SK-N-DZ (cell line): ENCODE data around the gene EXOSC3. TPM values are rescaled to one million over a fixed set of nuclear protein-coding genes. Genes with fewer than 3 reads are reported as not detected.
"Not testable (repeated sequence)": the region's sequence is repeated elsewhere in the genome, so short reads cannot be mapped to it uniquely, and the experiment has no call there.

ENCODE experiments used
- DNase-seq: peaks from one replicate; pipeline ENCODE4 v3.0.0-alpha.2; 2015; ENCODE audit warnings: low spot score
- polyA plus RNA-seq, 2 experiments: library from polyadenylated mRNA; depleted of rRNA; stranded (reverse); fragments of >200 nt; gene quantifications; 2 replicates each; pipeline ENCODE4 v1.2.3, GENCODE V29; 2014

Gene EXOSC3
- 90.9 and 92.8 TPM in 2 replicates for polyA plus RNA-seq (2014; cell fraction: cytosol; rRNA removed)
- 70.6 and 89.9 TPM in 2 replicates for polyA plus RNA-seq (2014; cell fraction: nucleus; rRNA removed)

DNA sequence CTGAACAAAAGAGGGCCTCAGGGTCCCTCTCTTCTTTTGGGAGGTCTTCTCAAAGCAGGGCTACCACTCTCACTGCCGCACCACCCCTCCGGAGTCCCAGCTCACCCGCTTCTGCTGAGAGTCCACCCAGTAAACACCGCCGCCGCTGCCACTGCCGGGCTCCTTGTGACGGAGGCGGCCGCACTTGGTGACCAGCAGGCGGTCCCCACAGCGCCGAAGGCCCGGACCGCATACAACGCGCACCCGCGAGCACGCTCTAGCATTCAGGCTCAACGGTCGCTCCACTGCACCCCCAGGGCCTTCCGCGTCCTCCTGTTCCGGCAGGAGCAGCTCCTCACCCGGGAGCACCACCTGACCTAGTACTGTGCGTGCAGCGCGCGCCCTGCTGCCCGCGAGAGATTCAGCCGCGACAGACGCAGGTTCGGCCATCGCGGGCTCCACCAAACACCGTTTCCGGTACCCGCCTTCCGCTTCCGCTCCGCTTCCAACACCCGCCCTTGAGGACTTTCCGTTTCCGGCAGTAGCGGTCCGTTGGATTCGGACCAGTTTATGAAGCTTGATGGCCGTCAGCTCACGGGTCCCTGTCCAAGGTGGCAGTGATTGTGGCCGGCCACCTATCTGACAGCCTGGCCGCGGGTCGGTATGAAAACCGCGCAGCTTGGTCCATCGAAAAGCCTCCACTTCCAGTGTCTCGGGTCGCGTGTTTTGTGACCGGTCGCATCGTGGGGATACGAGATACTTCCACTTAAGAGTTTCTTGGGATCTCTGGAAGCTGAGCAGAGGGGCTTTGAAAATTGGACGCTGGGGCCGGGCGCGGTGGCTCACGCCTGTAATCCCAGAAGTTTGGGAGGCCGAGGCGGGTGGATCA lies at the start of gene EXOSC3:
Gene EXOSC3, minus strand, starts transcription at position 449 of the 868 bp plus-strand sequence. Its CDS starts 20 bp downstream, at position 429.
- peak; percentile 90 for DNase-seq

GRCh38 chr9:37827483-37828165 lies 42.8 kb upstream of the EXOSC3 start:
- DNase-seq = no peak

DNA sequence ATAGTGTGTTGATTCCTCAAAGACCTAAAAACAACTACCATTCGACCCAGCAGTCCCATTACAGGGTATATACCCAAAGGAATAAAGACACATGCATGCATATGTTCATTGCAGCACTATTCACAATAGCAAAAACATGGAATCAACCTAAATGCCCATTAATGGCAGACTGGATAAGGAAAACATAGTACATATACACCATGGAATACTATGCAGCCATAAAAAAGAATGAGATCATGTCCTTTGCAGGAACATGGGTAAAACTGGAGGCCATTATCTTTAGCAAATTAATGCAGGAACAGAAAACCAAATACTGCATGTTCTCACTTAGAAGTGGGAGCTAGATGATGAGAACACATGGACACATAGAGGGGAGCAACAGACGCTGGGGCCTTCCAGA lies 40.3 kb upstream of the EXOSC3 start:
- DNase-seq = not testable (repeated sequence)

DNA sequence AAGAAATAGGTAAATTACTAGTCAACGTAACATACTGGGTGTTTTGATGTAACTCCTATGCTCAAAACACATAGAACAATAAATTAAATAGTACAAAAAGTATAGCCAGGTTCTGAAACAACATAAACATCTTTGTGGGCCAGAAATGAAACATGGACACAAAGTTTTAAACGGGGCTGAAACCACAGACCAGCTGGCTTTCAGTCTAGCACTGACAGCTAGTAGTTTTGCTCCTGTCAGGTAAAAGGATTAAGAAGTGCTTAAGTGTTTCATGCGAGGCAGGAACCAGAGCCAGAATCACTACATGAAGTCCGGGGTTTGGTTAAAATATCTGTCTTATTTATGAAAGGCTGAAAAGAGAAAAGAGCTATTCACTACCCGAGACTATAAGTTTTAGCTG lies 35.3 kb upstream of the EXOSC3 start:
- no peak for DNase-seq

- no peak for DNase-seq
Measured at GRCh38 chr9:37818849-37819248, 34.0 kb upstream of the EXOSC3 start.

- DNase-seq = no peak
Measured at GRCh38 chr9:37812773-37813379, 28.0 kb upstream of the EXOSC3 start.

DNA sequence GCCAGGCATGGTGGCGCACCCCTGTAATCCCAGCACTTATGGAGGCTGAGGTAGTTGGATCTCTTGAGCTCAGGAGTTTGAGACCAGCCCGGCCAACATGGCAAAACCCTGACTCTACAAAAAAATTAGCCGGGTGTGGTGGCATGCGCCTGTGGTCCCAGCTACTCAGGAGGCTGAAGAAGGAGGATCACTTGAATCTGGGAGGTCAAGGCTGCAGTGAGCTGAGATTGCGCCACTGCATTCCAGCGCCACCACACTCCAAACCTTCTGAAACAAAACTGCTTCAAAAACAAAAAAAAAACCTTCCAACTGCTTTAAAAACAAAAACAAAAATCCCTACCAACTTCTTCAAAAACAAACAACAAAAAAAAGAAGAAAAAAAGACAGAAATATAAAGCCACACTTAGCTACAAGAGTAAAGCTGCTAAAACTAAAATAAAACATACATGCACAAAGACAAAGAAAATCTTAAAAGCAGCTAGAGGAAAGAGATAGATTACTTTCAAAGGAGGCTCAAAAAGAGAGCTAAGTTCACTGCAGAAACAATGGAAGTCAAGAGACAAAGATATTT lies 27.1 kb upstream of the EXOSC3 start:
- DNase-seq = no peak

GRCh38 chr9:37809676-37810075 lies 24.8 kb upstream of the EXOSC3 start:
- not testable (repeated sequence) for DNase-seq

DNA sequence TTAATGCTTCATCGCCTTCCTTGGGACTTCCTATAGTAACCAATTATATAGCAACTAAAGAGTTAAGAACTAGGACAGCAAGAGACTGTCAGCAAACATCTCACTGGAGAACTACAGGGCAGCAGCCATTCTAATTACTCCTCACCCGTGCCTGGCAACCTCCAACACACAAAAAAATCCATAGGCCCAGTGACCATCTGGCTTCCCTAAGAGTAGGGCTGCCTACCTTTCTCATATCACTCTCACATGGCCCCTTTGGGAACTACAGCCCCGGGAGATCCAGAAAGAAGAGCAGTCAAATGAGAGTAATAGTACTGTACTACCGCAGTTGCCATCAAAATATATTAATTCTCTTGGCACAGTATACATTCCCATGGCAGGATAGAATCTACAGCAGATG lies 21.4 kb upstream of the EXOSC3 start:
- DNase-seq = no peak

DNA sequence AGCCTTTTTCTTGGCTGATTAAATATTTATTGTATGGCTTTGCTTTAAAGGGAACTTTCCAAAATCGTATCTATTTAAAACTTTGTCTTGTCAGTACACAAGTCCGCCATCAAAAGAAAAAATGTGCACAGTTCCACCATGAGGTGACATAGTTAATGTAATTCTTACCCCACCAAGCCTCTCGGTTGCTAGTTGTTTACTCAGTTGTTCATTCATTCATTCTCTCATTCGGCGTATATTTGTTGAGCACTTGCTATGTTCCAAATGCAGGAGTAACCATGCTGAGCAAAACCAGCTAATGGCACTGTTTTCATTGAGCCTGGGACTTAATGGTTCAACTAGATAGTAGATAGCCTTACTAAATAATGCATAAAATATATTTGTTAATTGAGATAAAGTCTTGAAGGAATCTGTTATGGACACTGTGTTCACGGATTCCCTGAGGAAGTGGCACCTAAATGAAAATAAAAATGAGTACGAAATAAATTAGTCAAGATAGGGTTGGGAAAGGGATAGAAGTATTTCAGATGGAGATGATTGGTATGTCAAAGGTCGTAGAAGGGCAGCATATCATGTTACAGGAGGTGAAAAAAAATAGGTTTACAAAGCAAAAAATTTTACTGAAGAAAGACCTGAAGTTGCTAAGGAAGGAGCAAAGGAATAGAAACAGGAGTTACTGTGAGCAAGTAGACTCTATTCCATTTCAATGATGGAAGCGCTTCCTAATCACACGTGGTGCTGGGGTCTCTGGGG lies 17.3 kb upstream of the EXOSC3 start:
- no peak for DNase-seq

GRCh38 chr9:37801287-37801850 lies 16.5 kb upstream of the EXOSC3 start:
- no peak for DNase-seq

DNA sequence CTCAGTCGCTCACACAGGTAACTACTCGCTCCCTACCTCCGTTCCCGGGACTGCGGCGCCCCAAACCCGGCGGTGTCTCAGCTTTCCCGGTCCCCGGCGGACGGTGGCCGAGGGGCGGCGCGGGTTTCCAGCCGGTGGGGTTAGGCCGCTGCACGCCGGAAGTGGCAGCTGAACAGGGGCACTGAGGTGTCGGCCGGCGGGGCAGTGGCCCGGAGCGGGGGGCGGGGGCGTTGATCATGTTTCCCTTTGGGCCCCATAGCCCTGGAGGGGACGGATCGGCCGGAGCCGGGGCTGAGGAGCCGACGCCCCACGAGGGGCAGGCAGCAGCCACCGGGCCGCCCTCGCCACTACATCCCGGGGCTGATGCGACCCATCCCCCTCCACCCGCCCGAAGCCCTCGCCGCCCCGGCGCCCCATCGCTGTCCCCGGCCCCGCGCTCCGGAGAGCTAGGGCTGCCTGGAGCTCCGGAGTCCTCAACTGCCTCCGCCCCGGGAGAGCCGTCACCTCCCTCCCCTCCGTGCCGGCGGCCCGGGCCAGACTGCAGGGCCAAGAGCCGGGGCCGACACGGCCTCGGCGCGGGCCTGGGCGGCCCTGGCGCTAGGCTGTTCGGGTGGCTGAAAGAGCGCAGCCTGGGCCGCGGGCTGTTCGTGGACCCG lies 15.9 kb upstream of the EXOSC3 start, which contains the start of gene DCAF10:
Gene DCAF10, plus strand, starts transcription at position 167 of the 656 bp plus-strand sequence. Its CDS starts 70 bp downstream, at position 237.
- DNase-seq = peak; percentile 85

DNA sequence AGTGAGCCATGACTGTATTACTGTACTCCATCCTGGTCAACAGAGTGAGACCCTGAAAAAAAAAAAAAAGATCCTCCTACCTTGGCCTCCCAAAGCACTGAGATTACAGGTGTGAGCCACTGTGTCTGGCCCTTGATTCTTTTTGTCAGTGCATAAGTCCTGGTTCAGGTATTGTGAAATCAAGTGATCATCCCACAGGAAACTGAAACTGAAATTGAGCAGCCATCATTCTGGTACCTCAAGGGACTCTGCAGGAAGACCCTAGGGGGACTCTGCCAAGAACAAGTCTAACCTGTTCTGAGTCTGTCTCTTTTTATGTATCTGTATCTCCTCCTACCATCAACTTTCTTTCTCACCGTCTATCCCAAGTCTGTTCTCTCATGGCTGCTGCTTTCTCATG lies 13.8 kb upstream of the EXOSC3 start:
- DNase-seq = no peak

GRCh38 chr9:37796232-37796631 lies 11.4 kb upstream of the EXOSC3 start:
- no peak for DNase-seq

DNA sequence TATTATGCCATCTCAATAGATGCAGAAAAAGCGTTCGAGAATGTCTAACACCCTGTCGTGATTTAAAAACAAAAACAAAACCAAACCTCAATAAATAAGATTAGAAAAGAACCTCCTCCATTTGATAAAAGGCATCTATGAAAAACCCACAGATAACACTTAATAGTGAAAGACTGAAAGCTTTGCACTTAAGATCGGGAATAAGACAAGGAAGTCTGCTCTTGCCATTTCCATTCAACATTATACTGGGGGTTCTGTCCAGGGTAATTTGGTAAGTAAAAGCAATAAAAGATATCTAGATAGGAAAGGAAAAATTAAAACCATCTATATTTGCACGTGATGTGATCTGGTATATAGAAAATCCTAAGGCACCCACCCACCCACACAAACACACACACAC lies 7.3 kb upstream of the EXOSC3 start:
- no peak for DNase-seq

- DNase-seq = no peak
Measured at GRCh38 chr9:37790096-37790495, 5.2 kb upstream of the EXOSC3 start.

GRCh38 chr9:37788332-37788731 lies 3.5 kb upstream of the EXOSC3 start:
- DNase-seq = no peak

DNA sequence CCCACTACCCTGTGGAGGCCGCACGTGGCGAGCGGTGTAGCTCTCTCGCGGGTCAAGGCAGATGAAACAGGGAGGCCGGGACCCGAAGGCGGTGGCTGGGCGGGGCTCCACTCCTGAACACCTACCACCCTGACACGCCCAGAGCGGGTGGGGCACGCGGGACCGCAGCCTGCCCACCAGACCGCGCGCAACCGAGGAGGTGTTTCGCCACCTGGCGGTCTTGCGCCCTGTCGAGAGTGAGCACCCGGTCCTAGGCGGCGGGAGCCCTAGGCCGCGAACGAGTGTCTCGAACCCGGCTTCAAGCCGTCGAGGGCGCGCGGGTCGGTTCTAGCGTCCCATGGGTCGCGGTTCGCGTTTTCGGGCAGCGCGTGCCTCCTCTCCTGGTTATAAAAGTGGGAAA lies 2.2 kb upstream of the EXOSC3 start:
- no peak for DNase-seq

- DNase-seq = no peak
Measured at GRCh38 chr9:37784291-37784615, 611 bp downstream of the EXOSC3 start.

GRCh38 chr9:37778534-37778933 lies 6.3 kb downstream of the EXOSC3 start:
- no peak for DNase-seq
